ENCODE results near the gene TMEM120B.

The TMEM120B gene

GRCh38 chr12:121806009-121806545 is 93.5 kb downstream of the TMEM120B start:
- peaks cover 45% of the 10 kb centered on the region for H3K4me1 Mint-ChIP-seq
- no peaks in the 10 kb centered on the region for H3K9me3 Mint-ChIP-seq
- H3K27me3 Mint-ChIP-seq, result no peaks in the 10 kb centered on the region
- peaks cover 7% of the 10 kb centered on the region for H3K36me3 Mint-ChIP-seq
- peak overlapping the region; percentile 92 for H3K4me3 Mint-ChIP-seq
- H3K27ac Mint-ChIP-seq, result peak overlapping the region; percentile 92

GRCh38 chr12:121806546-121807423 is 94.2 kb downstream of the TMEM120B start:
- Mint-ChIP-seq H3K36me3 (peaks cover 7% of the 10 kb centered on the region), H3K9me3 (no peaks in the 10 kb centered on the region), H3K4me1 (peaks cover 47% of the 10 kb centered on the region), H3K4me3 (peak overlapping the region; percentile 92), H3K27me3 (no peaks in the 10 kb centered on the region), H3K27ac (peak overlapping the region; percentile 92)

- no peak overlapping the region for H3K27ac Mint-ChIP-seq
- peaks cover 47% of the 10 kb centered on the region for H3K4me1 Mint-ChIP-seq
- no peaks in the 10 kb centered on the region for H3K27me3 Mint-ChIP-seq
- no peak overlapping the region for H3K4me3 Mint-ChIP-seq
- peaks cover 7% of the 10 kb centered on the region for H3K36me3 Mint-ChIP-seq
- no peaks in the 10 kb centered on the region for H3K9me3 Mint-ChIP-seq
Measured at GRCh38 chr12:121807642-121808347, 95.2 kb downstream of the TMEM120B start.

DNA sequence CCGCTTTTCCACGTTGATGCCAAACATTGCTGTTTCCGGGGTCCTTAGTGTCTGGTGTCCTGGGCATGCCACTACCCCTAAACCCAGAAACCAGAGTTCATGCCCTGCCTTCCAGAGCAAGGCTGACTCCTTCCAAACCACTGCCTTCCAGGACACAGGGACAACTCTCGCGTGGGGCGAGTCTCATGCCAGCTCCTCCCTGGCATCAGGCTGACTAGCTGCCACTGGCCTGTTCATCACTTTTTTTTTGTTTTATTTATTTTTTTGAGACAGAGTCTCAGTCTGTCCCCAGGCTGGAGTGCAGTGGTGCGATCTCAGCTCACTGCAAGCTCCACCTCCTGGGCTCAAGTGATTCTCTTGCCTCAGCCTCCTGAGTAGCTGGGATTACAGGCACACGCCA is 96.1 kb downstream of the TMEM120B start:
- Mint-ChIP-seq H3K4me3 (peak overlapping the region; percentile 30), H3K9me3 (no peaks in the 10 kb centered on the region), H3K27ac (peak overlapping the region; percentile 51), H3K27me3 (no peaks in the 10 kb centered on the region), H3K36me3 (peaks cover 9% of the 10 kb centered on the region), H3K4me1 (peaks cover 56% of the 10 kb centered on the region)

GRCh38 chr12:121809712-121810116 is 97.2 kb downstream of the TMEM120B start:
- peaks cover 9% of the 10 kb centered on the region for H3K36me3 Mint-ChIP-seq
- H3K4me3 Mint-ChIP-seq, result peak overlapping the region; percentile 23
- no peaks in the 10 kb centered on the region for H3K27me3 Mint-ChIP-seq
- H3K4me1 Mint-ChIP-seq, result peaks cover 58% of the 10 kb centered on the region
- no peaks in the 10 kb centered on the region for H3K9me3 Mint-ChIP-seq
- H3K27ac Mint-ChIP-seq, result peak overlapping the region; percentile 12

GRCh38 chr12:121810234-121810817 is 97.8 kb downstream of the TMEM120B start:
- Mint-ChIP-seq H3K27me3 (no peaks in the 10 kb centered on the region), H3K36me3 (peaks cover 9% of the 10 kb centered on the region), H3K9me3 (no peaks in the 10 kb centered on the region), H3K4me3 (peak overlapping the region; percentile 85), H3K4me1 (peaks cover 60% of the 10 kb centered on the region), H3K27ac (no peak overlapping the region)

- H3K36me3 Mint-ChIP-seq, result peaks cover 9% of the 10 kb centered on the region
- H3K9me3 Mint-ChIP-seq, result no peaks in the 10 kb centered on the region
- peak overlapping the region; percentile 87 for H3K27ac Mint-ChIP-seq
Measured at GRCh38 chr12:121810833-121811433, 98.4 kb downstream of the TMEM120B start.

DNA sequence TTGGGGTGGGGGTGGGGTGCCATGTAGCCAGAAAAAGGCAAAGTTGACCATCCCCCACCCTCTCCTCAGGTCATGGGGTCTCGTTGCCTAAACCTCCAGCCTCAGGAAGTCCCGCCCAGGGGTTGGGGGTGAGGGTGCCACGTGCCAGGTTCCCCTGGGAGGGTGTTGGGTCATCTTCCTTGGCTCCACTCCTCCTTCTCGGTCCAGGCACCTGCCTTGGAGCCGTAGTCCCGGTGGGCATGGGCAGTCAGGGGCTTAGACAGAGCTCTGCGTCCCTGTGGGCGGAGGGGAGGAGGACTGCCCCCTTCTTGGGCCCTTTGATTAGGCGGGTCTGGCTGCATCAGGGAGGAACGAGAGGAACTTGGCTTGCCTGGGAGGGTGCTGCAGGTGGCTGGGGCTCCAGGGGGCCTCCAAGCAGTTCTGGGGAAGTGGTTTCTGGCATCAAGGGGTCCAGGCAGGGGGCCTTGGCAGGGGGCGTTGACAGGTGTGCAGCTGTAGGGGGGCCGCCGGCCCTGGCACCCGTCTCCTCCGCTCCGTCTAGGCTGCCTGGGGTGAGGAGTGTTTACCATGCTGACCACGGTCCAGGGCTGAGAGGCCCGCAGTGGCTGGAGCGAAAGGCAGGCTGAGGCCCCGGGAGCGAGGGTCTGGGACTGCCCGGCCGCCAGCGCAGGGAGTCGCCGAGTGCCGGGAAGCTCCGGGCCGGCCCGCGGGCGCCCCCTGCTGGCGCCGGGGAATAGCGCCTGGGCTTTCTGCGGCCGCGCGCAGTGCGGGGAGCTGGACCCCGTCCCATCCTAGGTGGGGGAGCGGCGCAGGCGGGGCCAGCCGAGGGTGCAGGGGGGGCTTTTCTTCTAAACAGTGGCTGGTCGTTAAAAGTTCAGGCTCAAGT is 99.1 kb downstream of the TMEM120B start:
- Mint-ChIP-seq H3K4me1 (peaks cover 57% of the 10 kb centered on the region), H3K36me3 (peaks cover 8% of the 10 kb centered on the region), H3K27ac (peak overlapping the region; percentile 87), H3K4me3 (peak overlapping the region; percentile 85), H3K27me3 (no peaks in the 10 kb centered on the region), H3K9me3 (no peaks in the 10 kb centered on the region)

More at GRCh38 chr12:121810833-121811433, 98.4 kb downstream of the TMEM120B start:
- H3K27me3 Mint-ChIP-seq, result no peaks in the 10 kb centered on the region
- H3K4me1 Mint-ChIP-seq, result peaks cover 60% of the 10 kb centered on the region
- H3K4me3 Mint-ChIP-seq, result peak overlapping the region; percentile 85

DNA sequence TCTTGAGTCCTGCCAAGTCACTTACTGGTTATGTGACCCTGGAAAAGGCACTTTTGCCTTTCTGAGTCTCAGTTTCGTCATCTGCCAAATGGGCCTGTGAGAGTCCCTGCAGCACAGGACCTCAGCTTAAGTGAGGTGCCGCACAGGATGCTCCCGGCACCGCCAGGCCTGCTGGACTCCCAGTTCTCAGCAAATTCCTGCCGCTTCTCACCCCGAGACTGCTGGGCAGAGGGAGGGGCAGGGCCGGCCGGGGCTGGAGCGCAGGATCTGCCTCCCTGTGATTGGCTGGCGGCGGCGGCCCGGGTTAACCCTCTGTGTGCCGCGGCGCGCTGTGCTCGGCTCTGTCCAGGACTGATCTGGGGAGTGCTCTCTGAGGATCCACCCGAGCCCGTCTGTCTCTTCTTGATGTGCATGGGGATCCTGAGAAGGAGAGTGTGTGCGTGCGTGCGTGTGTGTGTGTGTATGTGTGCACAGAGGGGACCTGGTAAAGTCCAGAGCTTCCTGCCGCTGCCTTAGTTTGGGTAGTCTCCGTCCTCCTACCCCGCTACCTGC is 99.8 kb downstream of the TMEM120B start:
- H3K27me3 Mint-ChIP-seq, result no peaks in the 10 kb centered on the region
- no peaks in the 10 kb centered on the region for H3K9me3 Mint-ChIP-seq
- peaks cover 50% of the 10 kb centered on the region for H3K4me1 Mint-ChIP-seq
- H3K4me3 Mint-ChIP-seq, result peak overlapping the region; percentile 85
- H3K27ac Mint-ChIP-seq, result no peak overlapping the region
- H3K36me3 Mint-ChIP-seq, result peaks cover 8% of the 10 kb centered on the region

DNA sequence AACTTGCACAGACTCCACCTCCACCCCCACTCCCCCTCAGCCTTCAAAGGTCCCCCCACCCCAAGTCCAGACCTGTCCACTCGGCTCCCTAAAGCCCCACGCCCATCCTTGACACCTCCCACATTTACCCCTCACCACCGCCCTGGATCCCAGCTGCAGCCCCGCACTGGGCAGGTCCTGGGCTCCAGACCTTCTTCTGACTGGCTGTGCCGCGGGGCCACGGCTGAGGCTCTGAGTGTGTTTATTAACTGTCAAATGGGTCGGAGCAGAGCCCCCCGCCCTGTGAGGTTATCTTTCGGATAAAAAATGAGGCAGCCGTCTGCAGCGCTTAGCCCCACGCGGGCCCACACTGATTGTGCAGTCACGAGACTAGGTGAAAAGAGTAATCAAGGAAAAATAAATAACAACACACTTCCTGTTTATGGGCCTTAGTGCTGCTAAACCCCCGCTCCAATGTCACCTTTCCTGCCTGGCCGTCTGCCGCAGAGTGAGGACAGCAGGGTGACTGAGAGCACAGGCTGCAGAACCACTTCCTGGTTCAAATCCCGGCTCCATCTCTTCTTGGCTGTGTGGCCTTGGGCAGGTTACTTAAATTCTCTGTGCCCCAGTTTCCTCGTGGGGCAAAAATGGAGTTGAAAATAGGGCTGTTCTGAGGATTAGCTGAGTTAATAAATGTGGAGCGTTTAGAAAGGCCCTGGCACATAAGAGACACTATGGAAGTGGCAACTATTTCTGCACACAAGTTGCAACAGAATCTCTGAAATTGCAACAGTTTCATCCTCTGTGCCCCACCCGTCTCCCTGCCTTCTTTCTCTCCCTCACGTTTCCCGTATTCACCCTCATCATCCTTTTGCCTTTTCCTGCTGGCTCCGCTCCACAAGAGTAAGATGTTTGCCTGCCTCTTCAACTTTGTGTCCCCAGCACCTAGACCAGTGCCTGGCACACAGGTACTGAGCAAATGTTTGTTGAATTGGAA is 100.7 kb downstream of the TMEM120B start:
- no peaks in the 10 kb centered on the region for H3K9me3 Mint-ChIP-seq
- peaks cover 9% of the 10 kb centered on the region for H3K36me3 Mint-ChIP-seq
- no peaks in the 10 kb centered on the region for H3K27me3 Mint-ChIP-seq
- H3K27ac Mint-ChIP-seq, result peak overlapping the region; percentile 23
- H3K4me1 Mint-ChIP-seq, result peaks cover 44% of the 10 kb centered on the region
- peak overlapping the region; percentile 85 for H3K4me3 Mint-ChIP-seq

DNA sequence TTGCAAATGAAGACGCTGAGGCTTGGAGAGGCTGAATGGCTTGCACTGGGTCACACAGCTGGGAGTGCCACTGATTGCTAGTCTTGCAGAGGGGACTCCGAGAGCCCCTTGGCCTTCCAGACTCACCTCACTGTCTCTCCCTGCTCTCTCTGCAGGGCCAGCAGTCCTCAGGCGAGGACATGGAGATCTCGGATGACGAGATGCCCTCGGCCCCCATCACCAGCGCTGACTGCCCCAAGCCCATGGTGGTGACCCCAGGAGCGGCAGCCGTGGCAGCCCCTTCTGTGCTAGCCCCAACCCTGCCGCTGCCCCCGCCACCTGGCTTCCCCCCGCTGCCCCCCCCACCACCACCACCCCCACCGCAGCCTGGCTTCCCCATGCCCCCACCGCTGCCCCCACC is 101.4 kb downstream of the TMEM120B start:
- H3K4me3 Mint-ChIP-seq, result no peak overlapping the region
- H3K4me1 Mint-ChIP-seq, result peaks cover 39% of the 10 kb centered on the region
- peaks cover 6% of the 10 kb centered on the region for H3K36me3 Mint-ChIP-seq
- H3K9me3 Mint-ChIP-seq, result no peaks in the 10 kb centered on the region
- no peaks in the 10 kb centered on the region for H3K27me3 Mint-ChIP-seq
- H3K27ac Mint-ChIP-seq, result no peak overlapping the region

DNA sequence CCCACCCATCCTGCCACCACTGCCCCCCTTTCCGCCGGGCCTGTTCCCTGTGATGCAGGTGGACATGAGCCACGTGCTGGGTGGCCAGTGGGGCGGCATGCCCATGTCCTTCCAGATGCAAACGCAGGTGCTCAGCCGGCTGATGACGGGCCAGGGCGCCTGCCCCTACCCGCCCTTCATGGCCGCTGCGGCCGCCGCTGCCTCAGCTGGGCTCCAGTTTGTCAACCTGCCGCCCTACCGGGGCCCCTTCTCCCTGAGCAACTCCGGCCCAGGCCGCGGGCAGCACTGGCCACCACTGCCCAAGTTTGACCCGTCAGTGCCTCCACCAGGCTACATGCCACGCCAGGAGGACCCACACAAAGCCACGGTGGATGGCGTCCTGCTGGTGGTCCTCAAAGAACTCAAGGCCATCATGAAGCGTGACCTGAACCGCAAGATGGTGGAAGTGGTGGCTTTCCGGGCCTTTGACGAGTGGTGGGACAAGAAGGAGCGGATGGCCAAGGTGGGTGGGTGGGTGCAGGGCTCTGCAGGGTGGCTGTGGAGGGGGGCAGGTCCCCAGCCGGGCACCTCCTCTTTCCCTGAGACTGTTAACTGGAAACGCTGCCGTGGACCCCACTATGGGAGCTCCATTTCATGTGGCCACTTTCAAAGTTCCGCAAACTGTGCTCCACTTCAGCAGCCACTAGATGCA is 102.0 kb downstream of the TMEM120B start:
- no peak overlapping the region for H3K4me3 Mint-ChIP-seq
- H3K27me3 Mint-ChIP-seq, result no peaks in the 10 kb centered on the region
- no peaks in the 10 kb centered on the region for H3K9me3 Mint-ChIP-seq
- peaks cover 35% of the 10 kb centered on the region for H3K4me1 Mint-ChIP-seq
- peaks cover 7% of the 10 kb centered on the region for H3K36me3 Mint-ChIP-seq
- no peak overlapping the region for H3K27ac Mint-ChIP-seq

- H3K36me3 Mint-ChIP-seq, result peaks cover 7% of the 10 kb centered on the region
- H3K4me3 Mint-ChIP-seq, result no peak overlapping the region
- H3K4me1 Mint-ChIP-seq, result peaks cover 33% of the 10 kb centered on the region
- no peaks in the 10 kb centered on the region for H3K27me3 Mint-ChIP-seq
- H3K27ac Mint-ChIP-seq, result no peak overlapping the region
- H3K9me3 Mint-ChIP-seq, result no peaks in the 10 kb centered on the region
Measured at GRCh38 chr12:121815263-121815662, 102.7 kb downstream of the TMEM120B start.
